ENCODE results near the gene MRPL11. TPM values are rescaled to one million over a fixed set of nuclear protein-coding genes. Genes with fewer than 3 reads are reported as not detected.

Gene MRPL11
- total and polyA plus RNA-seq, 10 of the 15 experiments (the other 5 are each of a cell fraction or from before 2014, with no cell fraction given), result 43.5 to 248 (median 109) TPM

DNA sequence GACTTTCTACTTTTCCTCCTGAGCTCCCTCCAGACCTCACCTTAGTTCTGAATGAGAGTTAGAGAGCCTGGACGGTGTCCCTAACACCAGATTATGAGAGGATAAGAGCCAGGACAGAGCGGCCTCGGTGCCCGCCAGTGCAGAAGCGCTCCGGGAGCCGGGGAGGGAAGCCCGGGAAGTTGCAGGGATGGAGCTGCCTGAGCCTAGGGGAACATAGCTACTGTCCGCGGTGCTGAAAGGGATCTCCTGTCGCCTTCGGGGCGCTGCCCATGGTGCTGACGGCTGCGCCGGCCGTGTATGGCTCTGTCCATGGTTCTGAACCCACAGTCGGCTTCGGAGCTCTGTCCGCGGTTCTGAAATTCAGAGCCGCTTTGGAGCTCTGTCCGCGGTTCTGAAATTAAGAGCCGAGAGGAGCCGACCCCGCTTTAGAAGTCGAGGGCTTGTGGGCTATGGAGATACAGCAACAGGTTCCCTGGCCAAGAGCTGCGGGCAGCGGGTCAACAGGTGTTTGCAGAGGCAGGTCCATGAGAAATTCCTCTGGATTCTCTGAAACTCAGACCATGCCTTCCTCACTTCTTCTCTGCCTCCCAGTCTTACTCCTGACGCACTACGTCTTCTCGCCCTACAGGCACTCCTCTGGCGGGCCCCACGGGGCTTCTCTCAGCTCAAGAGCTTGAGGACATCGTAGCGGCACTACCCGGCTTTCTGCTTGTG lies 17.0 kb downstream of the MRPL11 start (continued):
- TF ChIP-seq SIN3A (IDR thresholded peaks at IDR 0.05; ENCODE audit: low read depth, low read length) (peak; percentile 100), FOXM1 (IDR thresholded peaks at IDR 0.05; ENCODE audit: low read depth, low read length) (0 out of 2 replicates have a peak, but pooled peaks have one; percentile 46), ZBED1 (IDR thresholded peaks at IDR 0.05; ENCODE audit: borderline replicate concordance) (no peak), CHD4 (IDR thresholded peaks at IDR 0.05) (no peak), TCF12 (IDR thresholded peaks at IDR 0.05; ENCODE audit: low read depth, low read length) (peak; percentile 86), IRF4 (IDR thresholded peaks at IDR 0.05; ENCODE audit: low read depth, low read length) (peak; percentile 88), NFYA (IDR thresholded peaks at IDR 0.05; ENCODE audit: borderline replicate concordance, low read depth, low read length) (no peak), ZNF384 (IDR thresholded peaks at IDR 0.05; ENCODE audit: borderline replicate concordance, low read depth, low read length) (no peak), CREM (IDR thresholded peaks at IDR 0.05; ENCODE audit: low read depth) (peak; percentile 84), ZNF24 (IDR thresholded peaks at IDR 0.05) (peak; percentile 93), MYC (IDR thresholded peaks at IDR 0.05; ENCODE audit: insufficient read depth, insufficient read length, insufficient replicate concordance, low read length, severe bottlenecking) (no peak), SIX5 (IDR thresholded peaks at IDR 0.05; ENCODE audit: low read depth, low read length, severe bottlenecking) (no peak), BHLHE40 (IDR thresholded peaks at IDR 0.05; ENCODE audit: borderline replicate concordance in 1 of 2, low read depth in 2 of 2, low read length in 1 of 2) (peak in 1 of 2 experiments; percentile 36; a peak in 2 of 4 replicates), PAX5 (IDR thresholded peaks at IDR 0.05; ENCODE audit: borderline replicate concordance, low read depth, low read length) (0 out of 2 replicates have a peak, but pooled peaks have one; percentile 51), BMI1 (IDR thresholded peaks at IDR 0.05; ENCODE audit: borderline replicate concordance) (no peak), ETV6 (conservative IDR thresholded peaks at IDR 0.05 in 1 of 2, IDR thresholded peaks at IDR 0.05 in 1 of 2; ENCODE audit: borderline replicate concordance in 1 of 2, low read depth in 1 of 2) (peak in 1 of 2 experiments; percentile 35; a peak in 1 of 4 replicates), YY1 (IDR thresholded peaks at IDR 0.05; ENCODE audit: low read depth, low read length) (peak; percentile 83), CHD1 (IDR thresholded peaks at IDR 0.05; ENCODE audit: low read depth, low read length) (no peak), HDAC6 (IDR thresholded peaks at IDR 0.05; ENCODE audit: unreplicated experiment) (no peak), FOS (IDR thresholded peaks at IDR 0.05; ENCODE audit: borderline replicate concordance, extremely low read depth, insufficient read length) (no peak), ZNF592 (IDR thresholded peaks at IDR 0.05) (no peak), PAX8 (IDR thresholded peaks at IDR 0.05) (no peak), WRNIP1 (IDR thresholded peaks at IDR 0.05; ENCODE audit: borderline replicate concordance, low read depth, low read length) (0 out of 2 replicates have a peak, but pooled peaks have one; percentile 89)
- TF ChIP-seq, protein P1, sequence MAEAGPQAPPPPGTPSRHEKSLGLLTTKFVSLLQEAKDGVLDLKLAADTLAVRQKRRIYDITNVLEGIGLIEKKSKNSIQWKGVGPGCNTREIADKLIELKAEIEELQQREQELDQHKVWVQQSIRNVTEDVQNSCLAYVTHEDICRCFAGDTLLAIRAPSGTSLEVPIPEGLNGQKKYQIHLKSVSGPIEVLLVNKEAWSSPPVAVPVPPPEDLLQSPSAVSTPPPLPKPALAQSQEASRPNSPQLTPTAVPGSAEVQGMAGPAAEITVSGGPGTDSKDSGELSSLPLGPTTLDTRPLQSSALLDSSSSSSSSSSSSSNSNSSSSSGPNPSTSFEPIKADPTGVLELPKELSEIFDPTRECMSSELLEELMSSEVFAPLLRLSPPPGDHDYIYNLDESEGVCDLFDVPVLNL (IDR thresholded peaks at IDR 0.05; ENCODE audit: low read depth, low read length), result no peak
- TF ChIP-seq, protein P2, sequence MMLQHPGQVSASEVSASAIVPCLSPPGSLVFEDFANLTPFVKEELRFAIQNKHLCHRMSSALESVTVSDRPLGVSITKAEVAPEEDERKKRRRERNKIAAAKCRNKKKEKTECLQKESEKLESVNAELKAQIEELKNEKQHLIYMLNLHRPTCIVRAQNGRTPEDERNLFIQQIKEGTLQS (IDR thresholded peaks at IDR 0.05; ENCODE audit: borderline replicate concordance, extremely low read depth, low read depth, low read length), result no peak

Measured in GM12878 (cell line).